ENCODE results near the gene SAG. TPM values are rescaled to one million over a fixed set of nuclear protein-coding genes. Genes with fewer than 3 reads are reported as not detected.

Gene SAG
- under 1 TPM in 1 of 2 donors, not detected in 1; 0.05 TPM for total RNA-seq

GRCh38 chr2:233307565-233307964 lies at the start of gene SAG:
Gene SAG (plus strand): TSS chr2:233307816. CDS start chr2:233309190, 1,374 bp downstream.
- Mint-ChIP-seq H3K9me3 (no peaks in the 10 kb centered on the region), H3K27ac (no peak within 1 kb of the TSS), H3K36me3 (no peaks in the 10 kb centered on the region)
- DNase-seq (ENCODE audit: low spot score in 2 of 2) (no peak), ATAC-seq (no peak)

- Mint-ChIP-seq H3K27ac (peak overlapping the region in 1 of 2 donors; percentile 36), H3K9me3 (no peaks in the 10 kb centered on the region), H3K36me3 (peaks cover 31 to 32% of the 10 kb centered on the region in 2 donors)
- ATAC-seq (no peak), DNase-seq (ENCODE audit: low spot score in 2 of 2) (no peak)
These were observed 49.4 kb upstream of the SAG start for GRCh38 chr2:233258211-233258610.

GRCh38 chr2:233259730-233260129 lies 47.9 kb upstream of the SAG start:
- no peak for ATAC-seq
- no peak for DNase-seq (ENCODE audit: low spot score in 2 of 2)
- Mint-ChIP-seq H3K27ac (peak overlapping the region; percentile 36 to 95), H3K36me3 (peaks cover 26 to 34% of the 10 kb centered on the region in 2 donors), H3K9me3 (no peaks in the 10 kb centered on the region)

- Mint-ChIP-seq H3K27ac (peak overlapping the region; percentile 36 to 95), H3K9me3 (no peaks in the 10 kb centered on the region), H3K36me3 (peaks cover 20 to 30% of the 10 kb centered on the region in 2 donors)
- ATAC-seq (no peak), DNase-seq (ENCODE audit: low spot score in 2 of 2) (no peak)
These were observed 47.0 kb upstream of the SAG start for GRCh38 chr2:233260661-233261060.

GRCh38 chr2:233261819-233262555 lies 45.6 kb upstream of the SAG start:
- Mint-ChIP-seq H3K9me3 (no peaks in the 10 kb centered on the region), H3K27ac (peak overlapping the region; percentile 78 to 91), H3K36me3 (peaks cover 30 to 40% of the 10 kb centered on the region in 2 donors)
- ATAC-seq (peak in 1 of 2 donors; percentile 31), DNase-seq (ENCODE audit: low spot score in 2 of 2) (no peak)

- DNase-seq (ENCODE audit: low spot score in 2 of 2) (no peak), ATAC-seq (no peak)
- Mint-ChIP-seq H3K9me3 (no peaks in the 10 kb centered on the region), H3K36me3 (peaks cover 30 to 40% of the 10 kb centered on the region in 2 donors), H3K27ac (peak overlapping the region; percentile 78 to 91)
These were observed 45.1 kb upstream of the SAG start for GRCh38 chr2:233262562-233262961.

DNA sequence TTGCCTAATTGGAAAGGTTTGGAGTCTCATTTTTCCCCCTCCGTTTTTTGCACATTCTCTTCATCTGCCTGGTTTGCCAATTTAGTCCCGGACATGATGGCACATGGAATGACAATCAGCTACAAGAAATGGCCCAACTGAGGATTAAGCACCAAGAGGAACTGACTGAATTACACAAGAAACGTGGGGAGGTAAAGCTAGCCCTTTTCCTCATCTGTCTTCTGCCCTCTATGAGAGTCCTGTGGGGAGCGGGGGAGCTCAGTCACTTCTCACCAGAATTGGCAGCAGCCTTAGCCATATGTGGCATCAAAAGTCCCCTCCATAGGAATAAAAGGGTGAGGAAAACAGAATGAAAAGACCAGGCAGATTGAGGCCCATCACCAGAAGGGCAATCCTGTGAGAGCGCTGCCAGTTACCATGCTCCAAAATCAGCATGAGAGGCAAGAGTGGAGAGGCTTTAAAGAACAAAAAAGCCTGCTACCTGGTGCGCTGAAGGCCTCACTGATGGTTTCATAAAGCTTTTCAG lies 44.5 kb upstream of the SAG start:
- no peaks in the 10 kb centered on the region for H3K9me3 Mint-ChIP-seq
- DNase-seq (ENCODE audit: low spot score in 2 of 2) (no peak), ATAC-seq (no peak)
- H3K36me3 Mint-ChIP-seq, result peaks cover 29 to 38% of the 10 kb centered on the region in 2 donors
- peak overlapping the region; percentile 66 to 78 for H3K27ac Mint-ChIP-seq

DNA sequence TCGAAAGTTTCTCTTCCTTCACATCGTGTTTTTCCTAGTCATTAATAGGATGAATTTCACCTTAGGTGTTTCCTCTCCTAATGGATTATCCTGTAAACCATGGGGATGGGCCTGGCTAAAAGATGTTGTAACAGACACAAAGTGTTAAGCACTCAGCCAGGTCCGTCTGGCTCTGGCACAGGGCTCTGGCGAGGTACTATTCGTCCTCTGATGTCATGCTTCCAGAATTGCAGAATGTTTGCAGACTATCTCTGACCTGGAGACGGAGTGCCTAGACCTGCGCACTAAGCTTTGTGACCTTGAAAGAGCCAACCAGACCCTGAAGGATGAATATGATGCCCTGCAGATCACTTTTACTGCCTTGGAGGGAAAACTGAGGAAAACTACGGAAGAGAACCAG lies 42.9 kb upstream of the SAG start:
- Mint-ChIP-seq H3K9me3 (no peaks in the 10 kb centered on the region), H3K27ac (peak overlapping the region; percentile 61 to 81), H3K36me3 (peaks cover 34 to 39% of the 10 kb centered on the region in 2 donors)
- DNase-seq (ENCODE audit: low spot score in 2 of 2) (no peak), ATAC-seq (no peak)

- H3K9me3 Mint-ChIP-seq, result no peaks in the 10 kb centered on the region
- peak overlapping the region; percentile 52 to 92 for H3K27ac Mint-ChIP-seq
- DNase-seq (ENCODE audit: low spot score in 2 of 2) (no peak), ATAC-seq (no peak)
- peaks cover 41 to 52% of the 10 kb centered on the region in 2 donors for H3K36me3 Mint-ChIP-seq
These were observed 41.7 kb upstream of the SAG start for GRCh38 chr2:233265899-233266431.

GRCh38 chr2:233266481-233266880 lies 41.1 kb upstream of the SAG start:
- Mint-ChIP-seq H3K27ac (peak overlapping the region; percentile 52 to 92), H3K36me3 (peaks cover 42 to 55% of the 10 kb centered on the region in 2 donors), H3K9me3 (no peaks in the 10 kb centered on the region)
- DNase-seq (ENCODE audit: low spot score in 2 of 2), result no peak
- ATAC-seq, result no peak

GRCh38 chr2:233267516-233268245 lies 39.9 kb upstream of the SAG start:
- H3K9me3 Mint-ChIP-seq, result no peaks in the 10 kb centered on the region
- ATAC-seq (peak; percentile 99), DNase-seq (ENCODE audit: low spot score in 2 of 2) (peak; percentile 62 to 84)
- H3K27ac Mint-ChIP-seq, result peak overlapping the region; percentile 92 to 98
- peaks cover 38 to 61% of the 10 kb centered on the region in 2 donors for H3K36me3 Mint-ChIP-seq

- Mint-ChIP-seq H3K36me3 (peaks cover 49 to 69% of the 10 kb centered on the region in 2 donors), H3K9me3 (no peaks in the 10 kb centered on the region), H3K27ac (peak overlapping the region; percentile 92 to 93)
- no peak for ATAC-seq
- no peak for DNase-seq (ENCODE audit: low spot score in 2 of 2)
These were observed 37.2 kb upstream of the SAG start for GRCh38 chr2:233270366-233270765.

DNA sequence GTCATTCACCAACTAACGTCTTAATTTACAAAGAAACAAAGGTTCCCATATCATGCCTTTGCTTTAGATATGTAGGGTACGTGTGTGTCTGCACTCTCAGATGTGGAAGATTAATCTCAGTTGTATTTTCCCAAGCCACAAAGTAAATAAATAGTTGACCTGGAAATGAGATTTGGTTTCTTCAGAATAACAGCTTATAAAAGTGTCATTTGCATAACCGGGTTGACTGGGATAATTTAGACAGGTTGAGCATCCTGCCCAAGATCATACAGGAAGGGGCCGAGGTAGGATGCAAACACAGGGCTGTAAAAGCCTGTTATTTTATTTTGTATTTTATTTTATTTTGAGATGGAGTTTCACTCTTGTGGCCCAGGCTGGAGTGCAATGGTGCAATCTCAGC lies 36.7 kb upstream of the SAG start:
- Mint-ChIP-seq H3K9me3 (no peaks in the 10 kb centered on the region), H3K36me3 (peaks cover 51 to 66% of the 10 kb centered on the region in 2 donors), H3K27ac (peak overlapping the region; percentile 92 to 93)
- ATAC-seq (no peak), DNase-seq (ENCODE audit: low spot score in 2 of 2) (no peak)

GRCh38 chr2:233271693-233272092 lies 35.9 kb upstream of the SAG start:
- Mint-ChIP-seq H3K27ac (no peak overlapping the region), H3K9me3 (no peaks in the 10 kb centered on the region), H3K36me3 (peaks cover 50 to 58% of the 10 kb centered on the region in 2 donors)
- no peak for DNase-seq (ENCODE audit: low spot score in 2 of 2)
- no peak for ATAC-seq

GRCh38 chr2:233273120-233273519 lies 34.5 kb upstream of the SAG start:
- ATAC-seq, result peak in 1 of 2 donors; percentile 71
- Mint-ChIP-seq H3K36me3 (peaks cover 56 to 65% of the 10 kb centered on the region in 2 donors), H3K9me3 (no peaks in the 10 kb centered on the region), H3K27ac (peak overlapping the region; percentile 58 to 67)
- DNase-seq (ENCODE audit: low spot score in 2 of 2), result peak in 1 of 2 donors; percentile 25

DNA sequence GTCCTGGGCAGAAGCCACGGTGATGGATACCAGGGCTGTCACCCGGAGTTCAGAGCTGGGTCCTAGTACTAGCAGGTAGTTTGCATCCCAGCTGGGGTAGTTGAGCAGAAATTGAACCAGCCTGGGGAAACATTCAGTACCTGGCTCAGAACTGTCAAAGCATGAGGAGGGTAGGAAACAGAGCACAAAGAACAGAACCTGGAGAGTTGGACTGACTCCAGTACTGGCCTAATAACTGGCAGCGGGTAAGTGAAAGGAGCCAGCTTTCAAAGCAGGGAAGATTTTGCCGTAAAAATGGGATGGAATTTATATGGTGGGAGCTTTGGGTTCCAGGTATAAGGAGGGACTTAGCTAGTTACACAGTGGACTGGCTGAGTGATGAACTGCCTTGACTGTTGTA lies 32.4 kb upstream of the SAG start:
- Mint-ChIP-seq H3K9me3 (no peaks in the 10 kb centered on the region), H3K36me3 (peaks cover 45 to 53% of the 10 kb centered on the region in 2 donors), H3K27ac (peak overlapping the region in 1 of 2 donors; percentile 6)
- DNase-seq (ENCODE audit: low spot score in 2 of 2) (no peak), ATAC-seq (no peak)

DNA sequence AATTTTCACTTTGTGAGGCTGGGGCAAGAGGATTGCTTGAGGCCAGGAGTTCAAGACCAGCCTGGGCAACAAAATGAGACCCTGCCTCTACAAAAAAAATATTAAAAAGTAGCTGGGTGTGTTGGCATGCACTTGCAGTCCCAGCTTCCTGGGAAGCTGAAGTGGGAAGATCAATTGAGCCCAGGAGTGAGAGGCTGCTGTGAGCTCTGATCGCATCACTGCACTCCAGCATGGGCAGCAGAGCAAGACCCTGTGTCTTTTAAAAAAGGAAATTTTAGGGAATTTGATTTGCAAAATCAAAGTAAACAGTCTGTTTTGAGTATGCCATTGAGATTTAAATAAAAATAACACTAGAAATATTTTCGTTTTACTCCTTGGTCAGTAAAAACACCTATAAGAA lies 28.7 kb upstream of the SAG start:
- peak overlapping the region in 1 of 2 donors; percentile 70 for H3K27ac Mint-ChIP-seq
- ATAC-seq (no peak), DNase-seq (ENCODE audit: low spot score in 2 of 2) (no peak)
- peaks cover 41 to 58% of the 10 kb centered on the region in 2 donors for H3K36me3 Mint-ChIP-seq
- H3K9me3 Mint-ChIP-seq, result no peaks in the 10 kb centered on the region

All from activated naive CD4-positive, alpha-beta T cell treated with anti-CD3 and anti-CD28 coated beads, Interleukin-2, amount 50 U/mL, for 72 hours (primary cell).